ENCODE results near the gene NR2F1. TPM values are rescaled to one million over a fixed set of nuclear protein-coding genes. Genes with fewer than 3 reads are reported as not detected.
A peak's percentile ranks its signal among the peaks of the same experiment; 100 is the strongest.

The NR2F1 gene
- total RNA-seq, 2 donors from 2014 or later = 1.1 to 3.4 TPM

GRCh38 chr5:93612855-93613243 is 29.8 kb downstream of the NR2F1 start:
- TF ChIP-seq, protein P1, sequence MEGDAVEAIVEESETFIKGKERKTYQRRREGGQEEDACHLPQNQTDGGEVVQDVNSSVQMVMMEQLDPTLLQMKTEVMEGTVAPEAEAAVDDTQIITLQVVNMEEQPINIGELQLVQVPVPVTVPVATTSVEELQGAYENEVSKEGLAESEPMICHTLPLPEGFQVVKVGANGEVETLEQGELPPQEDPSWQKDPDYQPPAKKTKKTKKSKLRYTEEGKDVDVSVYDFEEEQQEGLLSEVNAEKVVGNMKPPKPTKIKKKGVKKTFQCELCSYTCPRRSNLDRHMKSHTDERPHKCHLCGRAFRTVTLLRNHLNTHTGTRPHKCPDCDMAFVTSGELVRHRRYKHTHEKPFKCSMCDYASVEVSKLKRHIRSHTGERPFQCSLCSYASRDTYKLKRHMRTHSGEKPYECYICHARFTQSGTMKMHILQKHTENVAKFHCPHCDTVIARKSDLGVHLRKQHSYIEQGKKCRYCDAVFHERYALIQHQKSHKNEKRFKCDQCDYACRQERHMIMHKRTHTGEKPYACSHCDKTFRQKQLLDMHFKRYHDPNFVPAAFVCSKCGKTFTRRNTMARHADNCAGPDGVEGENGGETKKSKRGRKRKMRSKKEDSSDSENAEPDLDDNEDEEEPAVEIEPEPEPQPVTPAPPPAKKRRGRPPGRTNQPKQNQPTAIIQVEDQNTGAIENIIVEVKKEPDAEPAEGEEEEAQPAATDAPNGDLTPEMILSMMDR (IDR thresholded peaks at IDR 0.05) = no peak
- ATAC-seq (ENCODE audit: insufficient number of reproducible peaks, low FRiP score, low read depth) (no peak), DNase-seq (ENCODE audit: low spot score) (no peak)
- no peak overlapping the region for H3K4me3 ChIP-seq
- H3K27ac ChIP-seq = no peak overlapping the region
- peaks cover 0 to 4% of the 10 kb centered on the region in 2 donors for H3K4me1 ChIP-seq (ENCODE audit: control insufficient read depth in 1 of 2, low read depth in 2 of 2)
- no peaks in the 10 kb centered on the region for H3K9me3 ChIP-seq
- no peaks in the 10 kb centered on the region for H3K36me3 ChIP-seq
- H3K27me3 ChIP-seq (replicated peaks; ENCODE audit: insufficient read depth) = peaks cover 38% of the 10 kb centered on the region

DNA sequence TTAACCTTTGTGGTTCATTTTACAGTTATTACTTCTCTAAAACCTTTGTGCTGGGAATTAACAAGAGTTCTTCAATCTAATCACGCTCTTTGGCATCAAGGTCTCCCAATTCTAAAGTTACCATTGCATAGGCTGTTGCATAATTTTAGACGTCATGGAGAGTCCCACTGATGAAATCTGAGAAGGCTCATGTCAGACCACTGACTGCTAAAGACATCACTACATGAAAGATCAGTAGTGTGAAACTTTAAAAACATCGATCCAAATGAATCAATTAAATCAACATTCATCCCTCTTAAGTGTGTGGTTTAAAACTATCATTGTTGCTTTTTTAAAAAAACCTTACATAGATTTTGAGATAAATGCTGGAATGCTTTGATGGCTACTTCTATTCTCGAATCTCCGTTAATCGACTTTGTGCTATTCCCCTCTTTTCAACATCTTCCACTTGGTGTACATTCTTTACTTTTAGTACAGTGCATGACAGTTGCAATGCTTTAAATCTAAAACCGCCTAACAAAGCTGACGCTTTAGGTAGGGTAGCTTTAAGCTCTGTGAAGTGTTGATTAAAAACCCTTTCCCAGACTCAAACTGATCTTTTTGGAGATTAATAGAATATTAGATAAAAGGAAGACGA is 33.6 kb downstream of the NR2F1 start:
- no peaks in the 10 kb centered on the region for H3K36me3 ChIP-seq
- no peak overlapping the region for H3K27ac ChIP-seq
- H3K4me1 ChIP-seq (ENCODE audit: control insufficient read depth in 1 of 2, low read depth in 2 of 2) = peaks cover 0 to 9% of the 10 kb centered on the region in 2 donors
- no peaks in the 10 kb centered on the region for H3K9me3 ChIP-seq
- ATAC-seq (ENCODE audit: insufficient number of reproducible peaks, low FRiP score, low read depth) (no peak), DNase-seq (ENCODE audit: low spot score) (no peak)
- H3K4me3 ChIP-seq = no peak overlapping the region
- TF ChIP-seq, protein P1 (IDR thresholded peaks at IDR 0.05) = no peak
- peaks cover 19% of the 10 kb centered on the region for H3K27me3 ChIP-seq (replicated peaks; ENCODE audit: insufficient read depth)

GRCh38 chr5:93620487-93621326 is 37.7 kb downstream of the NR2F1 start:
- no peak for DNase-seq (ENCODE audit: low spot score)
- TF ChIP-seq, protein P1 (IDR thresholded peaks at IDR 0.05) = no peak
- no peaks in the 10 kb centered on the region for H3K36me3 ChIP-seq
- H3K4me1 ChIP-seq (ENCODE audit: control insufficient read depth in 1 of 2, low read depth in 2 of 2) = peaks cover 0 to 14% of the 10 kb centered on the region in 2 donors
- H3K9me3 ChIP-seq = no peaks in the 10 kb centered on the region
- H3K4me3 ChIP-seq = peak overlapping the region; percentile 90
- no peaks in the 10 kb centered on the region for H3K27me3 ChIP-seq (replicated peaks; ENCODE audit: insufficient read depth)
- peak; percentile 78 for ATAC-seq (ENCODE audit: insufficient number of reproducible peaks, low FRiP score, low read depth)
- H3K27ac ChIP-seq = peak overlapping the region; percentile 59 to 74

- Histone ChIP-seq H3K4me3 (peak overlapping the region; percentile 90), H3K9me3 (no peaks in the 10 kb centered on the region), H3K36me3 (no peaks in the 10 kb centered on the region), H3K27me3 (replicated peaks; ENCODE audit: insufficient read depth) (no peaks in the 10 kb centered on the region), H3K27ac (peak overlapping the region; percentile 59 to 74), H3K4me1 (ENCODE audit: control insufficient read depth in 1 of 2, low read depth in 2 of 2) (peaks cover 0 to 14% of the 10 kb centered on the region in 2 donors)
- ATAC-seq (ENCODE audit: insufficient number of reproducible peaks, low FRiP score, low read depth) (peak; percentile 67), DNase-seq (ENCODE audit: low spot score) (peak; percentile 15)
- TF ChIP-seq, protein P1 (IDR thresholded peaks at IDR 0.05) = no peak
These were observed 38.3 kb downstream of the NR2F1 start for GRCh38 chr5:93621327-93621798.

DNA sequence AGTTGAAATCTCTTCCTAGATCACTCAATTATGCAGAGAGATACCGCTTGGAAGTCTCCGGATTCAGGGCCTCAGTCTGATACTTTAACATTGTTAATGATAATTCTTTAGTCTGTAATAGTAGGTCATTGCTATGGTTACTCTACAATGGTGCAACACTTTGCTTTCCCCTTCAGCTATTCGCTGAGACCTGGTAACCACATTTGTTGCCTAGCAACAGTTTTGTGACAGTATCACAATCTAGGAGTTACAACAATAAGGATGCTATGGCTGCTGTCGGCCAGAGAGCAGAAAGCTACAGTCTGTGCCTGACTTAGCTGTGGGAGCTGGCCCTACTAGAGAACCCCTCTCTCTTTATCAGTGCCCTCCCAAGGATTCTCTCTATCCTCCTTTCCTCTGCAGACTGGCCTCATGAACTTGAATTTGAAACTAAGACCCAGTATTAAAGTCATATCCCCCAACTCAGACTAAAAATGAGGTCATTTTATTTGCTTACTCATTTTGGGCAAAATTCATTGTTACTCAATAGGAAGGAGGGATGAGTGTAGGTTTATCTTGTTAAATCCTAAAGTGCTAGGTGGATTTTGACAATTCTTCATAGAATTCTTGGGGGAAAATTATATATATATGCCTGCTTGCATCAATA is 39.3 kb downstream of the NR2F1 start:
- no peak for ATAC-seq (ENCODE audit: insufficient number of reproducible peaks, low FRiP score, low read depth)
- Histone ChIP-seq H3K27ac (no peak overlapping the region), H3K36me3 (no peaks in the 10 kb centered on the region), H3K9me3 (no peaks in the 10 kb centered on the region), H3K4me3 (no peak overlapping the region), H3K4me1 (ENCODE audit: control insufficient read depth in 1 of 2, low read depth in 2 of 2) (peaks cover 0 to 14% of the 10 kb centered on the region in 2 donors), H3K27me3 (replicated peaks; ENCODE audit: insufficient read depth) (no peaks in the 10 kb centered on the region)
- no peak for DNase-seq (ENCODE audit: low spot score)
- TF ChIP-seq, protein P1 (IDR thresholded peaks at IDR 0.05) = no peak
